Cardiac fibroblast (primary cell): ENCODE results near the gene CHTF18.
"Not testable (repeated sequence)": the region's sequence is repeated elsewhere in the genome, so short reads cannot be mapped to it uniquely, and the experiment has no call there.

Experiments used
- DNase-seq, 2 donors: peaks; one replicate each; pipeline versions ENCODE4 v3.0.0 to v3.0.0-alpha.2; 2010; ENCODE audit warnings: low read depth in 2 of 2
- H3K4me3 ChIP-seq, 2 donors: replicated peaks in 1 of 2; 1 replicate in 1 of 2; 2 replicates in 1 of 2; pipeline ENCODE4 v1.5.1; 2011; ENCODE audit warnings: low read depth in 2 of 2, low read length in 2 of 2, mild to moderate bottlenecking in 2 of 2, moderate library complexity in 1 of 2
- CTCF ChIP-seq: IDR thresholded peaks from one replicate; pipeline ENCODE4 v1.5.1; 2011; ENCODE audit warnings: low read depth, mild to moderate bottlenecking, low read length, inconsistent platforms

Gene CHTF18

GRCh38 chr16:836221-836620 lies 47.8 kb downstream of the CHTF18 start:
- no peak overlapping the region for H3K4me3 ChIP-seq
- no peak for TF ChIP-seq CTCF
- DNase-seq: no peak

GRCh38 chr16:836822-837221 lies 48.4 kb downstream of the CHTF18 start:
- H3K4me3 ChIP-seq, DNase-seq: not testable (repeated sequence)

- no peak for TF ChIP-seq CTCF
- H3K4me3 ChIP-seq: no peak overlapping the region
- DNase-seq: no peak
Measured at GRCh38 chr16:838741-839140, 50.3 kb downstream of the CHTF18 start.

- no peak overlapping the region for H3K4me3 ChIP-seq
- no peak for TF ChIP-seq CTCF
- DNase-seq: no peak
Measured at GRCh38 chr16:839643-840408, 51.4 kb downstream of the CHTF18 start.

GRCh38 chr16:840561-841454 lies 52.4 kb downstream of the CHTF18 start:
- H3K4me3 ChIP-seq: no peak overlapping the region
- DNase-seq: no peak
- TF ChIP-seq CTCF: no peak

GRCh38 chr16:841455-842060 lies 53.1 kb downstream of the CHTF18 start:
- no peak for TF ChIP-seq CTCF
- DNase-seq: no peak
- no peak overlapping the region for H3K4me3 ChIP-seq

GRCh38 chr16:842061-842476 lies 53.6 kb downstream of the CHTF18 start:
- no peak for TF ChIP-seq CTCF

More at GRCh38 chr16:842061-842476, 53.6 kb downstream of the CHTF18 start:
- DNase-seq: peak; percentile 23 to 56
- H3K4me3 ChIP-seq: no peak overlapping the region
